Ammon's horn (tissue), 1 donor: ENCODE results near the gene MYH11.
A peak's percentile ranks its signal among the peaks of the same experiment; 100 is the strongest.

Experiments
- DNase-seq: peaks from one replicate; pipeline ENCODE4 v3.0.0-alpha.2; 2016; ENCODE audit warnings: low spot score

MYH11 gene

DNA sequence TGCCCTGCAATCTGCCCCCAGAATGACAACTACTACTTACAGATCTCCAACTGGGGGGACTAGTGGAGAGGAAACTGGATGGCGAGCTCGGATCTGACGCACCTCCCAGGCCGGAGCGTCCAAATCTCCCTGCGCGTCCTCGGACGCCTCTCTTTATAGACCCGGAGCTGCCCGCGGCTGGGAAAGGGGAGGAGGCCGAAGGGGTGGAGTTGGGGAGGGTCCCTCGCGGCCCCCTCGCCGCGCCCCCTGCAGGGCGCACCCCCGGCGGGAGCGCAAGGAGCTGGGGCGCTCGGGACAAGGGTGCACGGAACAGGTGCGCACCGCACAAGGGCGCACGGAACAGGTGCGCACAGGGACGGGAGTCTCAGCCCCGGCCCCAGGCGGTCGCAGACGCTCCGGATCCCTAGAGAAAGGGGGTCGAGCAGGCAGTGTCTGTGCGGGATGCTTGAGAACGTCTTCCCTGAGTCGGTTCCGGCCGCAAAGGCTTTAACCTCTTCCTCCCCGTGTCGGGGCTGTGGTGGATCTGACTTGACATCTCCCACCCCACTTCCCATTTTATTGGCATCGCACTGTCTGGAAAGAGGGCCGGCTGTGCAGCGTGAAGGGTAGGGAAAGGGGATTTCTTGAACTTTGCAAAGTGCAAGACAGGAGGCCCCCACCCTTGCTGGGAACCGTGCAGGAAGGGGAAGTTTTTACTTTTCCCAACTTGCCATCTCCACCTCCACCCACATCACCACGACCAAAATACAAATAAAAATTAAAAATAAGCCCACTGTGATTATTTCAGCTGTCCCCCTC lies at the start of gene MYH11:
MYH11 (minus strand) TSS at position 128 of the 798 bp plus-strand sequence. CDS start 18,776 bp downstream, outside the sequence.
- no peak for DNase-seq

DNA sequence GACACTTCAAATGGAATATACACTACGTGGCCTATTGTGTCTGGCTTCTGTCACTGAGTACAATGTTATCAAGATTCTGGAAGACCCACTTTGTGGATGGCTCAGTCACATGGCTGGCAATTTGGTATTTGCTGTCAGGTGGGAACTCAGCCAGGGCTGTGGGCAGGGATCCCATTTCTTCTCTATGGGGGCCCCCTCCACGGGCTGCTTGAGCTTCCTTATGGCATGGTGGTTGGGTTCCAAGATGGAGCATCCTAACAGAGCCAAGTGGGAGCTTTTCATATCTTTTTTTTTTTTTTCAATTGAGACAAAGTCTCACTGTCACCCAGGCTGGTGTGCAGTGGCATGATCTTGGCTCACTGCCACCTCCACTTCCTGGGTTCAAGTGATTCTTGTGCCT lies 49.6 kb upstream of the MYH11 start:
- no peak for DNase-seq

DNA sequence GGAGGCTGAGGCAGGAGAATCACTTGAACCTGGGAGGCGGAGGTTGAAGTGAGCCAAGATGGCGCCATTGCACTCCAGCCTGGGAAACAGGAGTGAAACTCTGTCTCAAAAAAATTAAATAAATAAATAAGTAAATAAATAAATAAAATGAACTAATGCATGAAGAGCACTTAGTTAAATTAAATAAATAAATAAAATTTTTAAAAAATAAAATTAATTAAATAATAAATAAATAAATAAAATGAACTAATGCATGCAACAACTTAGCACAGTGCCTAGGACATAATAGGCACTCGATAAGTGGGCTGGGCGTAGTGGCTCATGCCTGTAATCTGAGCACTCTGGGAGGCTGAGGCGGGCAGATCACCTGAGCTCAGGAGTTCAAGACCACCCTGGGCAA lies 47.1 kb upstream of the MYH11 start:
- DNase-seq: no peak

DNA sequence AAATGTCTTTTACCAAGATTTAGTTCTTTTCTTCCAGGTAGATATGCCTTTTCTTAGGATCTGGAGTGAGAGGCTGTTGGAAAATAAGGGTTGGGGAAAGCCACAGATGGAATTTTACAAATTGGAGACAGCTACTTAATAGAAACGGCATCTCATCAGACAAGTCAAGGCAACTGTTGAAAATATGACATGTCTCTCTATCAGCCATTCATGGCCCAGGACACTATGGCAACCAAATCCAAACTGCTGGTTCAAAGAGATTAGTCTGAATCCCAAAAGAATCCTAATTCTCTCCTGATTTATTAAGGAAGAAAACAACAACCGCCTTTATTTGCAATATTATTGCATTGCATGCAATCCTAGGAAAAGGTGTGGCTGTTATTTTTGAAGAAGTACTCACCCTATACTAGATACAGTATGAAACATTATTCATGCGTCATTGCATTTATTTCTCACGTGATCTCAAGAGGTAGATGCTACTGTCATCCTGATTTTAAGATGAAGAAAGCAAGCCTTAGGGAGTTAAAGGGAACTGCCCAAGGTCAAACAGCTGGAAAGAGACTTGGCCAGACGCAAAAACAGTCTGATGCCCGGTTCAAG lies 44.2 kb upstream of the MYH11 start:
- no peak for DNase-seq

DNA sequence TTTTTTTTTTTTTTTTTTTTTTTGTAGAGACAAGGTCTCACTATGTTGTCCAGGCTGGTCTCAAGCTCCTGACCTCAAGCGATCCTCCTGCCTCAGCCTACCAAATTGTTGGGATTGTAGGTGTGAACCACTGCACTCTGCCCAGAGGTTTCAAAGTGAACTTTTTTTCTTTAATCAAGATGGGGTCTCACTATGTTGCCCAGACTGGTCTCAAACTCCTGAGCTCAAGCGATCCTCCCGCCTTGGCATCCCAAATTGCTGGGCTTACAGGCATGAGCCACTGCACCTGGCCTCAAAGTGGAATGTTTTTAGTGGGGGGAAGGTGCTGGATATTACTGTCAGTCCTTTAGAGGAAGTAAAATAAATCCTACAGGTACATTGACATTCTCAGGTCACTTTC lies 43.5 kb upstream of the MYH11 start:
- no peak for DNase-seq

DNA sequence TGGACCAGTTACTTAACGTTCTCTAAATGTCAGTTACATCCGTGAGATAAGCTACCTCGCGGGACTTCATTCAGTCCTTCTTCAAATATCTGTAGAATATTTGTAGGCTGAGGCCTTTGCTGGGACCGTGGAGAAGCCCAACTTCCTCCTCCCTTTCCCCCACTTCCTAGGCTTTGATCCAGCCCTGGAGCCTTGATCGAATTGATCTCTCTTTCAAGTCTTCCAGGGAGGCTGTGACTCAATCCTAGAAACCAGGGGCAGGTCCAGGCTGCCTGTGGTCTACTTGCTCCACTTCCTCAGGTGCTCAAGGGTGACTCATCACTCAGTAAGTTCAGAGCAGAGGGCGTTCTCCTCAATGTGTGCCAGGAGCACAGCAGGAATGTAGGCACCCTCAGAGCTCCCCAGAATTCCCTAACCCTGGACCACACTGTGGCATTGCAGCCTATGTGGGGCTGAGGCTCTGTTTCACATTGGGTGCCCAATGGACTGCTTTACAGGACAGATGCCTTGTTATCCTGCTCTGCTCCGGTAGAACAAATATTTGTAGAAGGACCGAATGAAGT lies 42.8 kb upstream of the MYH11 start:
- DNase-seq: no peak

DNA sequence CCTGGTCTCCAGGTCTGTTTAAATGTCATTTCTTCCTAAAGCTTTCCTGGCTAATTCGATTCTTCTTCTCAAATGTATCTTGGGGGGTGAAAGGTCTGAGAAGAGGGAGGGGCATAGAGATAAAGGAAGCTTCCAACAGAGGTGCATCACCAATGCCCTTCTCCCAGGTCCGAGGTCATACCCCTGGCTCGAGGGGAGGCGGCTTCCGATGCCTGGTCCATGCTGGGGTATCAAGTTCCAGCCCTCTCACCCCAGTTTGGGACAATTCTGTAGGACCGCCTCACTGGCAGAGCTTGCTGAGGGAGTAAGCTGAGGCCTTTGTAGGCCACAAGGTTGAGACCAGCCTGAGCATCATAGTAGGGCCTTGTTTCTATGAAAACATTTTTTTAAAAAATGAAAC lies 41.8 kb upstream of the MYH11 start:
- DNase-seq: no peak

DNA sequence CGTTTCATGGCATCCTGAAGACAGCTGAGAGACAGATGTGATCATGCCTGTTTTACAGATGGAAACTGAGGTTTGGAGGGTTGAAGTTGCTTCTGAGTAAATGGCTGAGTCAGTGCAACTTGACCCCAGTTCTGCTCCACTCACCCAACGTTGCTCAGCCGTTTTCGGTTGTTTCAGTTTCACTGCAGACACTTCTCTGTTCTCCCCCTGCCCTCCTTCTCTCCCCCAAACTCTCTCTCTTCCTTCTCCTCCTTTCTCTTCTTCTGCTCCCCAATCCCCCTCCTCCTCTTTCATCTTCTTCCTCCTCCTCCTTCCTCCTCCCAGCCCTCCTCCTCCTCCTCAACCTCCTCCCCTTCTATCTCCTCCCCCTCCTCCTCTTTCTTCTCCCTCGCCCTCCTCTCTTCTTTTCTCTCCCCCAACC lies 41.0 kb upstream of the MYH11 start:
- DNase-seq: no peak

DNA sequence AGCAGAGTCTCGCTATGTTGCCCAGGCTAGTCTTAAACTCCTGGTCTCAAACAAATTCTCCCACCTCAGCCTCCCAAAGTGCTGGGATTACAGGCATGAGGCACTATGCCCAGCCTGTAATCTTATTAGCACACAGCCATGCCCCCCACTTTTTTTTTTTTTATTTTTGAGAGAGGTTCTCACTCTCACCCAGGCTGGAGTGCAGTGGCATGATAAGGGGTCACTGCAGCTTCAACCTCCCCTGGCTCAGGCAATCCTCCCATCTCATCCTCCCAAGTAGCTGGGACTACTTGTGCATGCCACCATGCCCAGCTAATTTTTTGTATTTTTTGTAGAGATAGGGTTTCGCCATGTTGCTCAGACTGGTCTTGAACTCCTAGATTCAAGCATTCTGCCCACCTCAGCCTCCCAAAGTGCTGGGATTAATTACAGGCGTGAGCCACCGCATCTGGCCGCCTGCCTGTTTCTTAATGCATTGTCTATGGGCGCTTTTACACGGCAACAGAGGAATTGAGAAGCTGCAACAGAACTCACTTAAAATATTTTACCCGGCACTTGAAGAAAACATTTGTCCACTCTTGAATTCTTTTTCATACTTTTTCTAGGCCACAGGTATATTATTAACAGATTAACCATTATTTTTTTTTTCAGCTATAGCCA lies 40.4 kb upstream of the MYH11 start:
- no peak for DNase-seq

DNA sequence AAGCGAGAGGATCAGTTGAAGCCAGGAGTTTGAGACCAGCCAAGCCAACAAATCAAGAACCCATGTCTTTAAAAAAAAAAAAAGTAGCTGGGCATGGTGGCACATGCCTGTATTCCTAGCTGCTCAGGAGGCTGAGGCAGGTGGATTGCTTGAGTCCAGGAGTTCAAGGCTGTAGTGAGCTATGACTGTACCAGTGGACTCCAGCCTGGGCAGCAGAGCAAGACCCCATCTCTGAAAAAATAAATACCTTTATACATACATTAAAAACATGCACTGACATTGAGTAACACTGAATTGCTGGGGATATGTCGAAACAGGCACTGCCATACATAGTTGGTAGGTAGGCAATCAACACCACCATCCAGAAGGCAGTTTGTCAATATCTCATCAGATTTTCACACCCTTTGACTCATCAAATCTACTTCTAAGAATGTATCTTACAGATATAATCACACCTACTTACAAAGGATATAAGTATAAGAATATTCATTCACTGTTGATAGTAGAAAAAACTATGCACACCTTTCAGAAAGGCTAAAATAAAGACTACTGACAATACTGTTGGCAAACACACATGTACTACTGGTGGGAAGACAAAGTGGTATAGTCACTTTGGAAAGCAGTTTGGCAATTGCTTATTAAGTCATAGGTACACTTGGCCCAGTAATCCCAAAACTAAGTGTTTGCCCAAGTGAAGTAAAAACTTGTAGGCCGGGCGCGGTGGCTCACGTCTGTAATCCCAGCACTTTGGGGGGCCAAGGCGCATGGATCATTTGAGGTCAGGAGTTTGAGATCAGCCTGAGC lies 37.9 kb upstream of the MYH11 start:
- no peak for DNase-seq

DNA sequence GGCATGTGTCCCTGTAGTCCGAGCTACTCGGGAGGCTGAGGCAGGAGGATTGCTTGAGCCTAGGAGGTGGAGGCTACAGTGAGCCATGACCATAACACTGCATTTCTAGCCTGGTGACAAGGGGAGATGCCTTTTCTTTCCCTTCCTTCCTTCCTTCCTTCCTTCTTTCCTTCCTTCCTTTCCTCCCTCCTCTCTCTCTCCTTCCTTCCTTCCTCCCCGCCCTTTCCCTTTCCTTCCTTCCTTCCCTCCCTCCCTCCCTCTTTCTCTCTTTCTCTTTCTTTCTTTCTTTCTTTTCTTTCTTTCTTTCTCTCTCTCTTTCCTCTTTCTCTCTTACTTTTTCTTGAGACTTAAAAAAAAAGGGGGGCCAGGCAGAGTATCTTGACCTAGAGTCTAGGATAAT lies 34.7 kb upstream of the MYH11 start:
- no peak for DNase-seq

DNA sequence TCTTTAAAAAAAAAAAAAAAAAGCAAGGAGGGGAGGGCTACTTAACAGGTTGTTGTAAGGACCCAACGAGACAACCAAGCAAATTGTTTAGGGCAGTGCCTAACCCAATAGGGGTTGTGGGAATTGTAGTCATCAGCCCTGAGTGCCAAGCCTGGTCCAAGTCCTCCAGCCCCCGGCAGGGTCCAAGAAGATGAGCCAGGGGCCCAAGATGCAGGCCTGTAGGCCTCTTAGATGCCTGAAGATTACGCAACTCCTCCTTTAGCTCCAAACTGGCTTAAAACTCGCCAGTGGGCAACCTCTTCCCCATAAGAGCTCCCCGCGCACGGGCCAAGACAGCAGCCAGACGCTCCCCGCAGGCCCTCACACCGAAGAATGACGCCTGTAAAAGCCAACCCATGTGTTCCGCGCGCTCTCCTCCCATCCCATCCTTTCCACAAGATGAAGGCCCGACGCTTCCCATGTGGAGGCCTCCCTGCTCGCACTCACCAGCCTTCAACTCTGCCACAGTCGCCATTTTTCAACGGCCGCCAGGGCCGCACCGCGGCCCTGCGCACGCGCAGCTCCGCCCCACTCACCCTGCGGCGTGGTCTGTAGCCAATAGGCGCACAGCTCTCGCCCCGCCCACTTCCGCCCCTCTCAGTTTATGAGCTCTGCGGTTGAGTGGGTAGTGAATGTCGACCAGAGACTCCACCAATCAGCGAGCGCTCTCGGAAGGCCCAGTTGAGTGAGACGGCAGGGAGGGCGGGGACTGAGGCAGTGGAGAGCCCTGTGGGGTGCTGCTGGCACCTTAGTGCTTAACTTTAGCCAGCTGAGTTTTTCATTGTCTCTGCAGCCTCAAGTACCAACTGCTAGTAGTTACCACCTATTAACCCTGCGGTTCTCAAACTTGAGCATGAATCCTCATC lies 31.5 kb upstream of the MYH11 start, which contains the start of gene CEP20:
CEP20 (minus strand) TSS at position 532 of the 905 bp plus-strand sequence; CDS start at position 514, 18 bp downstream.
- DNase-seq: peak; percentile 100

DNA sequence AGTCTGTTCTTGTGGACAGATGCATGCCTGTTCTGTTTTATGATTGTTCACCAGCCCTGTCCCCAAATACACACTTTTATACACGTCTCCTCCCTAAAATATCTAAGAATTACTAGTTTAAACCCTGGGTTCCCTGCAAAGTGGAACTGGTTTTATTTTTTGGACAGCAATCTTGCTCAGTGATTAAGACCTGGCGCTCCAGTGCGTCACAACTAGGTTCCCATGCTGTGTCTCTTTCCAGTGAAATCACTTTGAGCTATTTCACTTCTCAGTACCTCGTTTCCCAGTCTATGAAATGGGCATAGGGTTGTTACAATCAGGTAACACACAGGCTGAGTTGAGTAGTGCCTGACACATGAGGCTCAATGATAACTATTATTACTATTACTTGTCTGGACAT lies 30.5 kb upstream of the MYH11 start:
- no peak for DNase-seq

DNA sequence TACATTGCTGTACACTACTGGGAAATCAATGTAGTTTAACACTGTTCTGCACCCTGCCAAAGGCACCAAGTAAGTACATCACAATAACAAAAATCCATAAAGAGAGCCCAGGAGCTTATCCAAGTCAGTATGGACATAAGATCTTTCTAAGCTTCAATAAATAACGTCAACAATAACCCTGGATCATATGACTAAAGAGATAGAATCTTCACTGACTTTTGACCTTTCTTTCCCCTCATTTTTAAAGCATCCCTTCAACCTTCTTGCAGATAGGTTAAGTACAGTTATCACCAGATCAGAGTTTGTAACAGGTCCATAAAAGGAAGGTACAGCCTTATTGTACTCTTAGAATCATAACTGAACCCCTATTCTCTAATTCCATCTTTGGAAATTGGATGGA lies 29.2 kb upstream of the MYH11 start:
- DNase-seq: no peak

DNA sequence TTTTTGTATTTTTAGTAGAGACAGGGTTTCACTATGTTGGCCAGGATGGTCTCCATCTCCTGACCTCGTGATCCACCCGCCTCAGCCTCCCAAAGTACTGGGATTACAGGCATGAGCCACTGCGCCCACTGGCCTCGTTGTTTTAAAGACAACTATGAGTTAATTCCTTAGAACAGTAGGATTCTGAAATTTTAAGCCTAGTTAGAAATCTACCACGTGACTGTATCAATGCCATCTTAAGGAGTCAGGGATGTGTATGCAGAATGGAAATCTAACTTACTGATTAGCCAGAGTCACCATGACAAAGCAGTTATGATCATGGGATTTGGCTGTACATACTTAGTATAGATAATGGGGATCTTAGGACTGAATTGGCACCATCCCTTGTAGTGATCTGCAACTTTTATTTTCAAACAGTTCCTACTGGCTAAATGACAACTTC lies 28.8 kb upstream of the MYH11 start:
- no peak for DNase-seq

DNA sequence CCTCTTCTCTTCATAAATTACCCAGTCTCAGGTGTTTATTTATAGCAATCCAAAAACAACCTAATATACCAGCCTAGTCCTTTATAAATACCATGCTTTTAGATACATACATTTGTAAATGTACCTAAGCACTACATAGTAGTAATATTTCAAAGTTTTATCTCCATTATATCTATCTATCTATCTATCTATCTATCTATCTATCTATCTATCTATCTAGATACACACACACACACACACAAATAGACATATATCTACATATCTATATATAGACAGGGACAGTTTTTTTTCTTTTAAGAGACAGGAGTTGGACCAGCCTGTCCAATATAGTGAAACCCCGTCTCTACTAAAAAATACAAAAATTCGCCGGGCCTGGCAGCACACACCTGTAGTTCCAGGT lies 25.7 kb upstream of the MYH11 start:
- no peak for DNase-seq

DNA sequence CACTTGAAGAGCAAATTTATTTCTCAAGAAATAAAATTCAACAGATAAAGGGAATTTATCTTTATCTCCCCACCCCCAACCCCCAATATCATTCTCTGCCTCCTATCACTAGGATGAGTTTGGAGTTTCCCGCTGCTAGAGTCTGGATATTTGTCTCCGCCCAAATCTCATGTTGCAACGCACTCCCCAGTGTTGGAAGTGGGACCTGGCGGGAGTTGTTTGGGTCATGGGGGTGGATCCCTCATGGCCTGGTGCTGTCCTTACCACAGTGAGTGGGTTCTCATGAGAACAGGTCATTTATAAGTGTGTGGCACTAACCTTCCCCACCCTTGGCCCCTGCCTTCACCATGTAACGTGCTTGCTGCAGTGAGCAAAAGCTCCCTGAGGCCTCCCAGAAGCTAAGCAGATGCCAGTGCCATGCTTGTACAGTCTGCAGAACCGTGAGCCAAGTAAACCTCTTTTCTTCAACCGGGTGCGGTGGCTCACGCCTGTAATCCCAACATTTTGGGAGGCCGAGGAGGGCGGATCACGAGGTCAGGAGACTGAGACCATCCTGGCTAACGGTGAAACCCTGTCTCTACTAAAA lies 25.1 kb upstream of the MYH11 start:
- no peak for DNase-seq

DNA sequence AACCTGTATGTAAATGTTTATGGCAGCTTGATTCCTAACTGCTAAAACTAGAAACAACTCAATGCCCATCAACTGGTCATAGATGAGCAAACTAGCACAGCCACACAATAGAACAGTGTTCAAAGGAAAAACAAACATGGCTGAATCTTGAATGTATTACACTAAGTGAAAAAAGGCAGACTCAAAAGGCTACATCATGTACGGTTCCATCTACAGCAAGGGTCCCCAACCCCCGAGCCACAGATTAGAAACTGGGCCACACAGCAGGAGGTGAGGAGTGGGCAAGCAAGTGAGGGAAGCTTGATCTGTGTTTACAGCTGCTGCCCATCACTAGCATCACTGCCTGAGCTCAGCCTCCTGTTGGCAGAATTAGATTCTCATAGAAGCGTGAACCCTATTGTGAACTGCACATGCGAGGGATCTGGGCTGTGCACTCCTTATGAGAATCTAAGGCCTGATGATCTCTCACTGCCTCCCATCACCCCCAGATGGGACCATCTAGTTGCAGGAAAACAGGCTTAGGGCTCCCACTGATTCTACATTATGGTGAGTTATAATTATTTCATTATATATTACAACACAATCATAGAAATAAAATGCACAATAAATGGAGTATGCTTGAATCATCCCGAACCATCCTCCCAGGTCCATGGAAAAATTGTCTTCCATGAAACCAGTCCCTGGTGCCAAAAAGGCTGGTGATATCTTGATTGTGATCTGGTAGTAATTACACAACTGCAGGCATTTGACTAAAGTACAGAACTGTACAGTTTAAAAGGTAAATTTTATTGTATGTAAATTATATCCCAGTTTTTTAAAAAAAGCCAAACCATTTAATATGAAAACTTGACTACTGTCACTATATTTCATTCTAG lies 23.8 kb upstream of the MYH11 start:
- no peak for DNase-seq

DNA sequence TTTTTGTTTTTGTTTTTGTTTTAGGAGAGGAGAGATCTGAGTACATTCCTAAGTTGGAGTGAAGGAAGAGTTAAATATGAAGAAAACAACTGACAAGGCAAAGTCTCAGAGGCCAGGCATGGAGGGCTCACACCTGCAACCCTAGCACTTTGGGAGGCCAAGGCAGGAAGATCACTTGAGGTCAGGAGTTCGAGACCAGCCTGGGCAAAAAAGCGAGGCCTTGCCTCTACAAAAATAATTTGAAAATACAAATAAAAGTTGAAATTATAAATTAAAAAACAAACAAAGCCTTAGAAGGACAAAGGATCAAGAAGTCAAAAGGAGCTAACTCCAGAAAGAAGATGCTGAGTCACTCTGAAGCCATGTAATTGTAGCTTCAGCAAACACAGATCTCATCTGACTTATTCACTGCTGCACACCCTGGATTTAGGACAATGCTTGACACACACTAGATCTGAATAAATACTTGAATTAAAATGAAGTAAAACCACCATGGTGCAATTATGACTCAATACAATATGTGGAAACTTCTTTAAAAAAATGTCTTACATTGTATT lies 22.5 kb upstream of the MYH11 start:
- DNase-seq: no peak
